CD4-positive, alpha-beta T cell (primary cell): ENCODE results near the gene PDE4B. TPM values are rescaled to one million over a fixed set of nuclear protein-coding genes. Genes with fewer than 3 reads are reported as not detected.
A peak's percentile ranks its signal among the peaks of the same experiment; 100 is the strongest.

Source experiments
- ATAC-seq: fragments of 200-7000 bp; cut with Tn5 transposase; one replicate; pipeline ENCODE4 v1.10.0; 2022; ENCODE audit warnings: mild to moderate bottlenecking; ENCODE audit not compliant: poor library complexity
- CTCF ChIA-PET: fragments of 350-600 bp; sonication (Branson Sonifier 250); formaldehyde crosslinking; loops from one replicate; lab custom pipeline; 2021; ENCODE audit warnings: antibody characterized with exemption, inconsistent platforms; lab: Charles Lee
- POLR2A ChIA-PET: fragments of 350-600 bp; sonication (Branson Sonifier 250); formaldehyde crosslinking; loops from one replicate; lab custom pipeline; 2021; ENCODE audit warnings: antibody characterized with exemption, inconsistent platforms; lab: Charles Lee
- DNase-seq, 14 experiments: peaks; one replicate each; pipeline ENCODE4 v3.0.0-alpha.2; 2013 to 2020; ENCODE audit warnings: mixed read lengths in 2 of 14
- H3K27ac ChIP-seq, 2 donors: one replicate each; pipeline versions ENCODE4 v1.5.1 to v1.7.0; 2013; ENCODE audit warnings: low read length in 2 of 2, low read depth in 1 of 2, mild to moderate bottlenecking in 1 of 2
- H3K27me3 ChIP-seq, 2 experiments: 1 replicate in 1 of 2; 2 replicates in 1 of 2; pipeline versions ENCODE4 v1.6.1 to v1.7.0; 2013; ENCODE audit warnings: low read length in 2 of 2, control low read depth in 1 of 2, mild to moderate bottlenecking in 1 of 2, moderate library complexity in 1 of 2; ENCODE audit not compliant: insufficient read depth in 2 of 2, control insufficient read depth in 1 of 2
- H3K36me3 ChIP-seq: one replicate; pipeline ENCODE4 v1.6.1; 2013; ENCODE audit warnings: low read length, control low read depth; ENCODE audit not compliant: insufficient read depth
- H3K4me1 ChIP-seq: one replicate; pipeline ENCODE4 v1.6.1; 2013; ENCODE audit warnings: low read length, control low read depth; ENCODE audit not compliant: insufficient read depth
- H3K4me3 ChIP-seq: one replicate; pipeline ENCODE4 v1.5.1; 2013; ENCODE audit warnings: mild to moderate bottlenecking, low read length, moderate library complexity
- H3K9me3 ChIP-seq, 2 experiments: 1 replicate in 1 of 2; 2 replicates in 1 of 2; pipeline versions ENCODE4 v1.6.1 to v1.7.0; 2013; ENCODE audit warnings: low read length in 2 of 2, mild to moderate bottlenecking in 2 of 2, control low read depth in 1 of 2, moderate library complexity in 1 of 2; ENCODE audit not compliant: control insufficient read depth in 1 of 2, insufficient read depth in 1 of 2
- H3K27ac Mint-ChIP-seq: one replicate; pipeline ENCODE4 v1.8.0; 2020; ENCODE audit warnings: mixed read lengths
- H3K27me3 Mint-ChIP-seq: one replicate; pipeline ENCODE4 v1.8.0; 2021; ENCODE audit warnings: mixed read lengths
- H3K36me3 Mint-ChIP-seq: one replicate; pipeline ENCODE4 v1.8.0; 2021; ENCODE audit warnings: low read depth, mixed read lengths
- H3K4me1 Mint-ChIP-seq: one replicate; pipeline ENCODE4 v1.8.0; 2021; ENCODE audit warnings: low read depth, mixed read lengths
- H3K4me3 Mint-ChIP-seq: one replicate; pipeline ENCODE4 v1.8.0; 2020; ENCODE audit warnings: mild to moderate bottlenecking, mixed read lengths
- H3K9me3 Mint-ChIP-seq: one replicate; pipeline ENCODE4 v1.8.0; 2020; ENCODE audit warnings: mixed read lengths
- CTCF ChIP-seq: fragments of 200-600 bp; IDR thresholded peaks from one replicate; pipeline ENCODE4 v1.8.0; 2022; ENCODE audit warnings: antibody characterized with exemption, mild to moderate bottlenecking
- intact Hi-C, 2 experiments: fragments of 100-400 bp; cut with DNase I in 1 of 2; cut with micrococcal nuclease in 1 of 2; formaldehyde crosslinking; loops; one replicate each; pipeline versions ENCODE4 v1.15.1 to v1.9.0; 2023 to 2025; cut with DNase I, micrococcal nuclease
- total RNA-seq, 174 experiments: library from RNA in 2 of 174; stranded (reverse) in 2 of 174; gene quantifications; one replicate each; pipeline ENCODE4 v1.2.3 and lab custom pipeline; 2021 to 2026

Gene PDE4B
- total RNA-seq, 2 experiments from 2014 or later = 155 to 159 TPM

GRCh38 chr1:66364578-66365391 lies 572.1 kb downstream of the PDE4B start:
- H3K9me3 ChIP-seq = no peaks in the 10 kb centered on the region
- DNase-seq = no peak
- H3K27me3 ChIP-seq = no peaks in the 10 kb centered on the region
- H3K36me3 ChIP-seq = peaks cover 89% of the 10 kb centered on the region
- ATAC-seq = no peak
- H3K27ac ChIP-seq = no peak overlapping the region
- ChIA-PET POLR2A (interaction anchor here (1.2 to 1.5 kb wide), 2 partner anchors 8 to 33 kb away, joined by 4 to 6 read pairs; no protein-coding TSS in a partner anchor), CTCF (interaction anchor here (1.2 kb wide), 1 partner anchor 82 kb away, joined by 3 read pairs; no protein-coding TSS in a partner anchor)
- Mint-ChIP-seq H3K27me3 (no peaks in the 10 kb centered on the region), H3K4me1 (peaks cover 74% of the 10 kb centered on the region), H3K4me3 (no peak overlapping the region), H3K27ac (peak overlapping the region; percentile 10), H3K36me3 (peaks cover 95% of the 10 kb centered on the region), H3K9me3 (no peaks in the 10 kb centered on the region)
- TF ChIP-seq CTCF = no peak
- H3K4me3 ChIP-seq = no peak overlapping the region
- H3K4me1 ChIP-seq = peaks cover 13% of the 10 kb centered on the region
- intact Hi-C loops = no loop called here

- peaks cover 92% of the 10 kb centered on the region for H3K36me3 ChIP-seq
- H3K27ac ChIP-seq = no peak overlapping the region
- DNase-seq (no peak), ATAC-seq (no peak)
- H3K9me3 Mint-ChIP-seq = no peaks in the 10 kb centered on the region
- H3K4me3 Mint-ChIP-seq = no peak overlapping the region
- no peaks in the 10 kb centered on the region for H3K27me3 Mint-ChIP-seq
- intact Hi-C loops = no loop called here
- H3K4me3 ChIP-seq = no peak overlapping the region
- peaks cover 72% of the 10 kb centered on the region for H3K4me1 Mint-ChIP-seq
- H3K4me1 ChIP-seq = peaks cover 14% of the 10 kb centered on the region
- H3K27ac Mint-ChIP-seq = no peak overlapping the region
- ChIA-PET POLR2A (interaction anchor here (1.2 kb wide), 1 partner anchor 8 kb away, joined by 4 read pairs; no protein-coding TSS in a partner anchor), CTCF (interaction anchor here (0.9 to 1.2 kb wide), 2 partner anchors 71 to 81 kb away, joined by 3 to 4 read pairs; no protein-coding TSS in a partner anchor)
- no peaks in the 10 kb centered on the region for H3K9me3 ChIP-seq
- no peaks in the 10 kb centered on the region for H3K27me3 ChIP-seq
- H3K36me3 Mint-ChIP-seq = peaks cover 95% of the 10 kb centered on the region
- no peak for TF ChIP-seq CTCF
Observed at GRCh38 chr1:66365635-66366034, 572.9 kb downstream of the PDE4B start.

GRCh38 chr1:66366634-66367033 lies 573.9 kb downstream of the PDE4B start:
- no peak for TF ChIP-seq CTCF
- Histone ChIP-seq H3K27ac (no peak overlapping the region), H3K36me3 (peaks cover 95% of the 10 kb centered on the region), H3K4me3 (no peak overlapping the region), H3K4me1 (peaks cover 21% of the 10 kb centered on the region), H3K27me3 (no peaks in the 10 kb centered on the region), H3K9me3 (no peaks in the 10 kb centered on the region)
- CTCF ChIA-PET = interaction anchor here (0.9 to 2.1 kb wide), 2 partner anchors 70 to 84 kb away, joined by 4 to 7 read pairs; no protein-coding TSS in a partner anchor
- Mint-ChIP-seq H3K9me3 (no peaks in the 10 kb centered on the region), H3K27me3 (no peaks in the 10 kb centered on the region), H3K4me3 (no peak overlapping the region), H3K36me3 (peaks cover 98% of the 10 kb centered on the region), H3K27ac (peak overlapping the region; percentile 78), H3K4me1 (peaks cover 76% of the 10 kb centered on the region)
- intact Hi-C loops = no loop called here
- POLR2A ChIA-PET = interaction anchor here (0.7 to 1.7 kb wide), 8 partner anchors 10 to 91 kb away, joined by 3 to 4 read pairs (median 3); no protein-coding TSS in a partner anchor
- ATAC-seq (no peak), DNase-seq (no peak)
